Peyer's patch (tissue), 4 donors: ENCODE data around the gene INSC. TPM values are rescaled to one million over a fixed set of nuclear protein-coding genes. Genes with fewer than 3 reads are reported as not detected.

Source experiments
- DNase-seq, 3 donors: peaks; one replicate each; pipeline ENCODE4 v3.0.0-alpha.2; 2017 to 2019
- H3K27ac ChIP-seq, 4 donors: fragments of 200-600 bp; sonication (generic); one replicate each; pipeline ENCODE4 v1.5.1; 2016 to 2019
- H3K27me3 ChIP-seq, 2 donors: fragments of 200-600 bp; sonication (generic); one replicate each; pipeline ENCODE4 v1.5.1; 2019
- H3K36me3 ChIP-seq, 3 donors: fragments of 200-600 bp; sonication (generic); one replicate each; pipeline ENCODE4 v1.5.1; 2016 to 2019
- H3K4me1 ChIP-seq, 4 donors: fragments of 200-600 bp; sonication (generic); one replicate each; pipeline ENCODE4 v1.5.1; 2016 to 2019
- H3K4me3 ChIP-seq, 4 donors: fragments of 200-600 bp; sonication (generic); 1 replicate in 3 of 4; 2 replicates in 1 of 4; pipeline ENCODE4 v1.5.1; 2016 to 2019; ENCODE audit warnings: mild to moderate bottlenecking in 1 of 4
- H3K9me3 ChIP-seq, 4 donors: fragments of 200-600 bp; sonication (generic); one replicate each; pipeline ENCODE4 v1.5.1; 2016 to 2019; ENCODE audit warnings: mild to moderate bottlenecking in 1 of 4
- CTCF ChIP-seq, 6 experiments: fragments of 450-650 bp in 4 of 6; fragments of 200-600 bp in 2 of 6; sonication (generic) in 1 of 6; IDR thresholded peaks; one replicate each; pipeline ENCODE4 v1.5.1; 2017 to 2019; ENCODE audit warnings: antibody characterized with exemption in 6 of 6, mild to moderate bottlenecking in 3 of 6, moderate library complexity in 1 of 6
- POLR2A ChIP-seq, 2 donors: fragments of 450-650 bp; IDR thresholded peaks; one replicate each; pipeline ENCODE4 v1.5.1; 2017; ENCODE audit warnings: antibody characterized with exemption in 2 of 2, mild to moderate bottlenecking in 2 of 2, moderate library complexity in 2 of 2
- total RNA-seq, 4 donors: library from RNA; depleted of rRNA; stranded (reverse); fragments of >200 nt; gene quantifications; one replicate each; pipeline ENCODE4 v1.1.0, GENCODE V29; 2016

The INSC gene
- total RNA-seq, 4 donors from 2014 or later, result 3.0 to 28.1 (median 6.8) TPM

GRCh38 chr11:15095736-15096228 is 18.9 kb upstream of the INSC start:
- no peaks in the 10 kb centered on the region for H3K9me3 ChIP-seq
- no peaks in the 10 kb centered on the region for H3K27me3 ChIP-seq
- no peak overlapping the region for H3K4me3 ChIP-seq
- H3K4me1 ChIP-seq, result no peaks in the 10 kb centered on the region
- H3K36me3 ChIP-seq, result no peaks in the 10 kb centered on the region
- TF ChIP-seq POLR2A (IDR thresholded peaks at IDR 0.05) (no peak), CTCF (IDR thresholded peaks at IDR 0.05) (no peak)
- DNase-seq, result no peak
- H3K27ac ChIP-seq, result no peak overlapping the region

GRCh38 chr11:15097411-15097810 is 17.3 kb upstream of the INSC start:
- no peak for TF ChIP-seq POLR2A (IDR thresholded peaks at IDR 0.05)
- no peak for TF ChIP-seq CTCF (IDR thresholded peaks at IDR 0.05)

GRCh38 chr11:15099267-15099666 is 15.5 kb upstream of the INSC start:
- no peak for DNase-seq
- Histone ChIP-seq H3K4me3 (no peak overlapping the region), H3K27ac (no peak overlapping the region), H3K36me3 (no peaks in the 10 kb centered on the region), H3K9me3 (no peaks in the 10 kb centered on the region), H3K27me3 (no peaks in the 10 kb centered on the region), H3K4me1 (no peaks in the 10 kb centered on the region)
- TF ChIP-seq POLR2A (IDR thresholded peaks at IDR 0.05) (no peak), CTCF (IDR thresholded peaks at IDR 0.05) (no peak)

More at GRCh38 chr11:15097411-15097810, 17.3 kb upstream of the INSC start:
- H3K4me3 ChIP-seq, result no peak overlapping the region
- no peaks in the 10 kb centered on the region for H3K4me1 ChIP-seq
- H3K9me3 ChIP-seq, result no peaks in the 10 kb centered on the region
- H3K27me3 ChIP-seq, result no peaks in the 10 kb centered on the region
- H3K27ac ChIP-seq, result no peak overlapping the region
- no peaks in the 10 kb centered on the region for H3K36me3 ChIP-seq
- no peak for DNase-seq

- no peak overlapping the region for H3K4me3 ChIP-seq
- peak; percentile 53 to 87 (median 82) for TF ChIP-seq CTCF (IDR thresholded peaks at IDR 0.05)
- TF ChIP-seq POLR2A (IDR thresholded peaks at IDR 0.05), result no peak
- H3K36me3 ChIP-seq, result no peaks in the 10 kb centered on the region
- peak; percentile 43 to 87 (median 67) for DNase-seq
- no peaks in the 10 kb centered on the region for H3K27me3 ChIP-seq
- no peak overlapping the region for H3K27ac ChIP-seq
- no peaks in the 10 kb centered on the region for H3K4me1 ChIP-seq
- H3K9me3 ChIP-seq, result no peaks in the 10 kb centered on the region
These were observed 13.5 kb upstream of the INSC start for GRCh38 chr11:15101072-15101709.

GRCh38 chr11:15104166-15104565 is 10.6 kb upstream of the INSC start:
- Histone ChIP-seq H3K27ac (no peak overlapping the region), H3K4me3 (no peak overlapping the region), H3K9me3 (no peaks in the 10 kb centered on the region), H3K36me3 (no peaks in the 10 kb centered on the region), H3K27me3 (no peaks in the 10 kb centered on the region), H3K4me1 (no peaks in the 10 kb centered on the region)
- no peak for DNase-seq
- TF ChIP-seq CTCF (IDR thresholded peaks at IDR 0.05), result no peak
- TF ChIP-seq POLR2A (IDR thresholded peaks at IDR 0.05), result no peak
